GM19099 (cell line): ENCODE data around the gene ZNF471.

Experiments used
- POLR2A ChIP-seq: IDR thresholded peaks from 3 replicates; pipeline ENCODE4 v1.6.1; 2011; ENCODE audit warnings: low read depth; ENCODE audit not compliant: insufficient read length; ENCODE audit errors: extremely low read depth

The ZNF471 gene

GRCh38 chr19:56507446-56508289 is at the start of gene ZNF471:
Gene ZNF471, plus strand, starts transcription at chr19:56507855. Its CDS starts 3,717 bp downstream, at chr19:56511572.
- TF ChIP-seq POLR2A = no peak

GRCh38 chr19:56474308-56474707 is 33.3 kb upstream of the ZNF471 start:
- no peak for TF ChIP-seq POLR2A

- TF ChIP-seq POLR2A = no peak
Measured at GRCh38 chr19:56476093-56476492, 31.6 kb upstream of the ZNF471 start.

GRCh38 chr19:56476651-56477428 is 30.8 kb upstream of the ZNF471 start, which contains the start of gene ZNF667:
Gene ZNF667, minus strand, starts transcription at chr19:56477345. Its CDS starts 14,975 bp downstream, at chr19:56462370.
- TF ChIP-seq POLR2A = no peak

GRCh38 chr19:56477429-56478338 is 30.0 kb upstream of the ZNF471 start:
- TF ChIP-seq POLR2A = no peak

- TF ChIP-seq POLR2A = no peak
Measured at GRCh38 chr19:56491399-56491798, 16.3 kb upstream of the ZNF471 start.

GRCh38 chr19:56504581-56504980 is 3.1 kb upstream of the ZNF471 start:
- TF ChIP-seq POLR2A = no peak

GRCh38 chr19:56508290-56508778 is 679 bp downstream of the ZNF471 start:
- TF ChIP-seq POLR2A = no peak

GRCh38 chr19:56525214-56525860 is 17.7 kb downstream of the ZNF471 start:
- TF ChIP-seq POLR2A = no peak

GRCh38 chr19:56537442-56537841 is 29.8 kb downstream of the ZNF471 start:
- no peak for TF ChIP-seq POLR2A

GRCh38 chr19:56538254-56538760 is 30.7 kb downstream of the ZNF471 start:
- TF ChIP-seq POLR2A = no peak

GRCh38 chr19:56538761-56539263 is 31.2 kb downstream of the ZNF471 start, which contains the start of gene ZFP28:
Gene ZFP28, plus strand, starts transcription at chr19:56538948. Its CDS starts 71 bp downstream, at chr19:56539019.
- TF ChIP-seq POLR2A = no peak

GRCh38 chr19:56543776-56544175 is 36.1 kb downstream of the ZNF471 start:
- no peak for TF ChIP-seq POLR2A
